ENCODE measurements around the gene HOXA1. TPM values are rescaled to one million over a fixed set of nuclear protein-coding genes. Genes with fewer than 3 reads are reported as not detected.
A peak's percentile ranks its signal among the peaks of the same experiment; 100 is the strongest.

The HOXA1 gene
- polyA plus RNA-seq, 3 donors, result 2.2 to 2.6 (median 2.6) TPM

- DNase-seq, result no peak
Measured at GRCh38 chr7:27133409-27134231, 37.8 kb upstream of the HOXA1 start.

GRCh38 chr7:27132978-27133377, 37.2 kb upstream of the HOXA1 start:
- no peak for DNase-seq

DNA sequence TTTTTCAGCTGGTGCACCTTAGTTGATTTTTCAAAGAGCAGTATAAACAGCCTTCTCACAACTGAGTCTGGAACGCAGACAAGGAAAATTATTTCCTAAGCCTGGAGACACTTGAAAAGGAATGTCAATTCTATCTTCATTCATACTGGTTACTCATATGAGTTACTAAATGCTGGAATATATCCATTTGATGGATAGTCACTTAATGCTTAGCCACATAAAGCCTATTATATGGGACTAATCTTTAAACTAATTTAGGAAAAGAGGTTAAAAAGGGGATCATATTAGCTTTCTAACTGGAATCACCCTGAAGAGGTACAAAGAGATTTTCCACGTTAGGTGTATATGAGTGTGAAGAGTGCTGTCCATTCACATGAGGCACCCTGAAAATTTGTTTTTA, 36.4 kb upstream of the HOXA1 start:
- no peak for DNase-seq

GRCh38 chr7:27131390-27131819, 35.6 kb upstream of the HOXA1 start:
- DNase-seq, result no peak

DNA sequence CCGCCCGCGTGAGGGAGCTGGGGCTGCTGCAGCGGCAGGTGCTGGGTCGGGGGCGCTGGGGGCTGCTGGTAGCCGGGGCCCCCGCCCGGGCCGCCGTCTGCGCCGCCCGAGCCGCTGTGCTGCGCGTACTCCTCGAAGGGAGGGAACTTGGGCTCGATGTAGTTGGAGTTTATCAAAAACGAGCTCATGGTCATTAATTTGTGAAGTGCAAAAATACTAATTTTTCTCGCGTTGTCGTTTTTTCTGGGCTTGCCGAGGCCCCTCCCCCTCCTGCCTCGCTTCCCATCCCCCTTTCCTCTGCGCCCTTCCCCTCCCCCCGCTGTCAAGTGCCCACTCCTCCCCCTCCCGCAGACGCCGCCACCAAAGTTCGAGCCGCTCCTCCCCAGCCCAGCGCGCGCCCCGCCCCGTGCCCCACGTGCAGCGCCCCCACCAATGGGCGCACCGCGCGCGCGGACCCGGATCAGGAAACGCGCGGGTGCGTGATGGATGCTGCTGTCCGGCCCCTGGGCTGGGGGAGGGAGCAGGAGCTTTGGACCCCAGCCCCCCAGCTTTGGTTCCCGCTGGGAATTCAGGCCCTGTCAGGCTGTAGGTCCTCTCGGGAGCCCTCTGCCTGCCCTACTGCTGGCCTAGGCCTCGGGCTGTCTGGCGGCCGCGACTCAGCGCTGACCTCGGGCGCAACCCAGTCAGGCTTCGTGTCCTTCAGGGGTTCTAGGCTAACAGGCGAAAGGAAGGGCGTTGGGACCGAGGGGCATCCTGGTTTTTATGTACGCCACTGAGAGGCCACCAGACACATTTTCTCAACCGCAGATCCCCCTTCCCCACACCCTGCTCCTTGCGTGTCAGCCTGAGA, 35.0 kb upstream of the HOXA1 start, which contains the start of gene HOXA4:
HOXA4 (minus strand) TSS at position 218 of the 850 bp plus-strand sequence; CDS start at position 194, 24 bp downstream.
- DNase-seq, result peak; percentile 92

- DNase-seq, result peak; percentile 89
Measured at GRCh38 chr7:27129729-27130539, 34.1 kb upstream of the HOXA1 start.

DNA sequence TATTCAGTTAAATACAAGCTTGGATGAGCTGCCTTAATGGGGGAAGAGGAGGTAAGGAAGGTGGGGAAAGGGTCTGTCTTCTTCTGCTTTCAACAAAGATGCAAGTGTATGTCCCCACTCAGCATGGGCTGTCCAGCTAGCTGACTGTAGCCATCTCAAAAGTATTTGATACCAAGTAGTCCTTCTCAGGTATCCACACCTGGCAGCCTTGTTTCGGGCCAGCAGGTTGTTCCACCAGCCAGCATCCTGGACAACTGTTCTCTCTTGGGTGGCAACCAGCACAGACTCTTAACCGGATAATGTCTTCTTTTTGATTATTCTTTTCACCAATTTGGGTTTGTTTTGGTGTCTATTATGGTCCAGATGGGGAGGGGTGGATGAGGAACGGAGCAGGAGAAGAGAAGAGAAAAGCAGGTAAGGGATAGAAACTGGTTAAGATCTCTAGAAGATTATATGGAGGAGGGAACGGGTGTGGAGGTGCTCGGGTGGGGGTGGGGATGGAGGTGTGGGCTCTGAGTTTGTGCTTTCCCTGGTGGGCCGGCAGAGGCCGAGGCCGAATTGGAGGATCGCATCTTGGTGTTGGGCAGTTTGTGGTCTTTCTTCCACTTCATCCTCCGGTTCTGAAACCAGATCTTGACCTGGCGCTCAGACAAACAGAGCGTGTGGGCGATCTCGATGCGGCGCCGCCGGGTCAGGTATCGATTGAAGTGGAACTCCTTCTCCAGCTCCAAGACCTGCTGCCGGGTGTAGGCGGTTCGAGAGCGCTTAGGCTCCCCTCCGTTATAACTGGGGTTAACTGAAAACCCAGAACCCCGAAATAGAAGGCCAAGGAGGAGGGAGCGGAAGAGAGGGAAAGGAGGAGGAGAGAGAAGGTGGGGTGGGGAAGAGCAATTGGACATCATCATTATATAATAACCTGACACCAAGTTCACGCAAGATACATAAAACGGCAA, 33.3 kb upstream of the HOXA1 start:
- DNase-seq, result no peak

GRCh38 chr7:27128034-27128433, 32.2 kb upstream of the HOXA1 start:
- peak; percentile 85 for DNase-seq

DNA sequence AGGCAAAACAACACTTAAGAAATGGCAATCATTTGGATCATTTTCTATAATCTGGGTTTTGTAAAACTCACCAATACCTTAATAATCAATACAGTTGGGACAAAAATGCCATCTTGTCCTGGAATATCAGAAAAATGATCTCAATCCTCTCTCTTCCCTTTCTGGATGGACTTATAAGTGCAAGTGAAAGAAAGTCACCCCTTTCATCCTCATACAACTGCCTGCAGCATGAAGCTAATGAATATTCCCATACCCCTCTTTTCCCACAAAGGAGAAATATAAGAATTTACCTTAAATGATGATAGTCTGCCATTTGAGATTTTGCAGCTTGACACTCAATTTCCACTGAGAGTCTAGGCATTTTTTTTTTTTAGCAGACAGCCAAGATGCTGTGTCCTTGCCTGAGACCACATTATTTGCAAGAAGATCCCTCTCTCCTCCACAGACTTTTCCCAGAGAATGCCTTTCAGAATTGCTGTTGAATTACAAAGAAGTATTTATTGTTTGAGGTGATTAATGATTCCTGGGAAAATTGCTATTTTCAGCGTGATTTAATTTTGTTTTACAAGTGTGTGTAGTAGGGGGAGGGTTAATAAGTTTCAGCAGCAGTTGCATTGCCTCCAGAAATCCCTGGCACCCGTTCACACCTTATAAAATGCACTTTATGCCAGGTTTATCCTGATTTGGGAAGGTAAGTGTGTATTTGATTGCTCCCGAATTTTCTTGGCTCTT, 31.0 kb upstream of the HOXA1 start:
- DNase-seq, result no peak

GRCh38 chr7:27125986-27126394, 30.2 kb upstream of the HOXA1 start:
- peak; percentile 86 for DNase-seq

GRCh38 chr7:27124902-27125689, 29.3 kb upstream of the HOXA1 start:
- no peak for DNase-seq

DNA sequence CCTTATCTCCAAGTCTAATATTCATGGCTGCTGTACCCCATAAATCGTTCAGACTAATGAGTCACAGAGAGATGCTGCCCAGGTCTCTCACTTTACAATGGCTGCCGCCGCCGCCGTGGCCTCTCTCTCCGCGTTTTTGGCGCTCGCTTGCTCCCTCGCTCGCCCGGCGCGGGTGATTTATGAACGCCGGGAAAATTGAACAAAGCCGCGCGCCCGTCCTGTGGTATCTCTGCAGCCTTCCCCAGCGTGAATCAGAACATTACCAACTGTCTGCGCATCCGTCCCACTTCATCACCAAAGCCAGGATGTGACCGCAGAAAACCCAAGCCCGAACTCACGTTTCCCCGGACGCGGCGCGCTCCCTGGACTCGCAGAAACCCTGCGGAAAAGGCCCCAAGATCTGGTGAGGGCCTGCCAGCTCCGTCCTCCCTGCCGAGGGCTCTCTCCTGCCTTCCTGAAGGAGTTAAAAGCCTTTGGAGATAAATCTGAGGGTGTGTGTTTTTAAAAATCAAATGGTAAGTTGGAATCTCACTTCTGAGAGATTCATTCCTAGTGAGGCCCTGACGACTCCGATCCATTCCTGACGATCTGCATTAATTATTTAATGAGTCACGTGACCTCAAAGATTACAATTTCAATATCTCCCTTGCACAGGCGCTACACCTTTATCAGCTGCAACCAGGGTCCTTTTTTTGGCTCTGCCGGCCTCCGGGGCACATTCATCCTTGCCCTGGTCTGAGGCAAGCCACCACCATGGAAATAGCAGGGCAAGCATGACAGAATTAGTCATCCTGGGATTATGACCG, 28.5 kb upstream of the HOXA1 start:
- DNase-seq, result no peak

DNA sequence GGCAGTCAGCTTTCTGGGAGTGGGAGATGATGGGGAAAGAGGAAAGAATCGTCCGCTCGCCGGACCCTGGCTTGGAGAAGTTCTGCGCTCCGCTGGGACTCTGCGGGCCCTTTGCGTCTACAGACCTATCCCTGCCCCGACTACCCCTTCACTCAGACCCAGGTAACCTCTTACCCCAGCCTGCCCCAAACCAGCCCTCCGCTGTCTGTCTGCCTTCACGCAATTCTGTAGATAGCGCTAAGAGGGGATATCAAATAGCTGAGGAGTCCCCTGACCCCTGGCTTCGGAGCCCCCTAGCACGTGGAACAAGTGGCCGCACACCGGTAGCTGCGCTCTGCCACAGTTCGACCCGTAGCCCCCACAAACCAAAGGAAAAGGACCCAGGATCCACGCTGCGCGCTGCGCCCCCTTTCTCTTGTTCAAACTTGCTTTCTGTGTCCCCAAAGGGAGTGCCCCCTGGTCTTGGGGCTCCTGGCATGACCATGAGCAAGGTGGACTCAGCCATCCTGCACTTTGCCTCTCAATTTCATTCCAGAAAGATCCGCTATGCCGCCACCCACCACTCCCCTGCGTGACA, 27.8 kb upstream of the HOXA1 start:
- DNase-seq, result no peak

DNA sequence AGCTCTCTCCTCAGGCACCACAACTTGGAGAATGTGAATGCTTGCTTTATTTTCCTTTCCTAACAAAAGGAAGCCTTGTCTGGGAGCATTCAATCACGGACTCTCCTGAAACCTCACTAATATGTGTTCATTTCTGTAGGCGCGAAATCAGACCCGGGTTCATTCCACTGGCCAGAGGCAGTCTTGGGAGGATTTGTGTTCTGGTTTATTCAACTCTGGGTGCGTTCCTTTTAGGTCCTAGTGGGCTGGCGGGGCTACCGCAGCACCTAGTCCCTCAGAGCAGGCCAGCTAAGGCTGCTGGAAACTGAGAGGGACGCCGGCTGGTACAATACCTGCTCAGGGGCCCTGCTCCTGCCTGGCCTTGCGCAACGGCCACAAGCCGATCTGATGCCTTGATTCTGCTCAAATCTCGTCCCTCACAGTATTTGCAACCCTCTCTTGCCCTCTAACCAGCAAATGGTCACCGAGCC, 27.2 kb upstream of the HOXA1 start:
- no peak for DNase-seq

GRCh38 chr7:27122077-27122910, 26.5 kb upstream of the HOXA1 start:
- no peak for DNase-seq

DNA sequence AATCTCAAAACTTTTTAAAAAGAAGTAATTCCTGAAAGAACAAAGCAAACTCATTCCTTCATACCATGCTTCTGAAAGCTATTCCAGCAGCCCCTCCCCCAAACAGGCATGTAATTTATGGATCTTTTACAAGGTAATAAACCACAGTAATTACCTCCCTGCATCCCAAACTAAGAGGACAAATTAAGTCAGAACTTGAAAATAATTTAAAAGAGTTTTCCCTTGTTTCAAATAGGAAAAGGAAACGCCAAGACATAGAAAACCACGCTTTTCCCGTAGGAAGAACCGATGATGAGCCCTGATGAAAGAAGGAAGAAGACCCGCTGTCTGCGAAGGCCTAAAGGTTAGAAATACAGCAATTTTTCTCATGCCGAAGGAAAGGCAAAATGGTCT, 25.9 kb upstream of the HOXA1 start:
- DNase-seq, result no peak

DNA sequence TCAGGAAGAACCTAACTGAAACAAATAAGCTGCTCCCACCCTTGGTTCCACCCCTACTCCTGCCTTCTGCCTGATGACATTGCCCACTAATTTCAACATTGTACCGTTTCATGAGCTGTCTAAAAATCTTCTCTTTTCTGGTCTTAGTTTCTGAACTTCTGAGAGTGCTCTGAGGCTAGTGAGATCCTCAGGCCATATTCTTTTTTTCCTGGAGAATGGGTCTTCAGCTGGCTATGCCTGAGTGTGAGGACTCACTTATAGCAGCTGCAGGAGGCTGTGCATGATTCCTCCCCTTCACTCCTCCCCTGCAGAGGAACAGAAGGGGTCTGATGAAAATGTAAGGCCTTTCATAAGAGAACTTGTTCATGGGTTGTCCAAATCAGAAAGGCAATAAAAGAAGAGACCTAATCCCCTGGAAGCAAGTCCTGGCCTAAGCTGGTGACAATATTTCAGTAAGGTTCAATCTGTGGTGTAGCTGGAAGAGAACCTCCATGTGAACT, 23.7 kb upstream of the HOXA1 start:
- DNase-seq, result no peak

Measured in renal pelvis (tissue), 4 donors.